Right forelimb (tissue), 1 donor: ENCODE data around the gene CSDE1.
A peak's percentile ranks its signal among the peaks of the same experiment; 100 is the strongest.
"Not testable (repeated sequence)": the region's sequence is repeated elsewhere in the genome, so short reads cannot be mapped to it uniquely, and the experiment has no call there.

Source experiments
- DNase-seq: peaks from one replicate; pipeline ENCODE4 v3.0.0-alpha.2; 2018

The CSDE1 gene

GRCh38 chr1:114757455-114758255 is at the start of gene CSDE1:
CSDE1 (minus strand) TSS chr1:114757984; CDS start chr1:114739890, 18,094 bp downstream.
- DNase-seq, result peak; percentile 98

GRCh38 chr1:114804449-114804848 is 46.7 kb upstream of the CSDE1 start:
- not testable (repeated sequence) for DNase-seq

GRCh38 chr1:114803001-114803400 is 45.2 kb upstream of the CSDE1 start:
- DNase-seq, result no peak

GRCh38 chr1:114794038-114794437 is 36.3 kb upstream of the CSDE1 start:
- DNase-seq, result no peak

- DNase-seq, result not testable (repeated sequence)
These were observed 32.8 kb upstream of the CSDE1 start for GRCh38 chr1:114790581-114790980.

GRCh38 chr1:114786440-114786839 is 28.7 kb upstream of the CSDE1 start:
- not testable (repeated sequence) for DNase-seq

GRCh38 chr1:114782476-114782875 is 24.7 kb upstream of the CSDE1 start:
- DNase-seq, result no peak

- peak; percentile 92 for DNase-seq
These were observed 22.8 kb upstream of the CSDE1 start, which contains the start of gene SIKE1 for GRCh38 chr1:114780344-114781226. SIKE1 (minus strand) TSS chr1:114780685; CDS start chr1:114780607, 78 bp downstream.

- DNase-seq, result no peak
These were observed 21.9 kb upstream of the CSDE1 start for GRCh38 chr1:114779722-114780121.

- DNase-seq, result not testable (repeated sequence)
These were observed 18.9 kb upstream of the CSDE1 start for GRCh38 chr1:114776726-114777125.

- DNase-seq, result no peak
These were observed 14.2 kb upstream of the CSDE1 start for GRCh38 chr1:114771992-114772391.

GRCh38 chr1:114770989-114771388 is 13.2 kb upstream of the CSDE1 start:
- DNase-seq, result no peak

GRCh38 chr1:114764689-114765088 is 6.9 kb upstream of the CSDE1 start:
- DNase-seq, result no peak

GRCh38 chr1:114758256-114758832 is 560 bp upstream of the CSDE1 start:
- no peak for DNase-seq

GRCh38 chr1:114756949-114757454 is 782 bp downstream of the CSDE1 start:
- DNase-seq, result peak; percentile 45

- no peak for DNase-seq
These were observed 1.5 kb downstream of the CSDE1 start for GRCh38 chr1:114756009-114756892.

GRCh38 chr1:114755006-114755931 is 2.5 kb downstream of the CSDE1 start:
- no peak for DNase-seq

GRCh38 chr1:114753702-114754101 is 4.1 kb downstream of the CSDE1 start:
- DNase-seq, result not testable (repeated sequence)

GRCh38 chr1:114753143-114753542 is 4.6 kb downstream of the CSDE1 start:
- DNase-seq, result no peak

GRCh38 chr1:114750780-114751179 is 7.0 kb downstream of the CSDE1 start:
- DNase-seq, result no peak

- no peak for DNase-seq
These were observed 7.9 kb downstream of the CSDE1 start for GRCh38 chr1:114749835-114750234.
